Pons (tissue), 1 donor: Measurements from ENCODE around the gene POLR1A.
A peak's percentile ranks its signal among the peaks of the same experiment; 100 is the strongest.

Experiments
- DNase-seq: peaks from one replicate; pipeline ENCODE4 v3.0.0-alpha.2; 2016; ENCODE audit warnings: low spot score

The POLR1A gene

GRCh38 chr2:86064006-86064405 is 41.7 kb downstream of the POLR1A start:
- no peak for DNase-seq

GRCh38 chr2:86062043-86062442 is 43.6 kb downstream of the POLR1A start:
- DNase-seq, result no peak

GRCh38 chr2:86056590-86057331 is 48.9 kb downstream of the POLR1A start:
- DNase-seq, result no peak

GRCh38 chr2:86055314-86055713 is 50.4 kb downstream of the POLR1A start:
- no peak for DNase-seq

- no peak for DNase-seq
These were observed 51.1 kb downstream of the POLR1A start for GRCh38 chr2:86054535-86055082.

GRCh38 chr2:86053166-86053565 is 52.5 kb downstream of the POLR1A start:
- no peak for DNase-seq

- no peak for DNase-seq
These were observed 53.0 kb downstream of the POLR1A start for GRCh38 chr2:86052676-86053075.

GRCh38 chr2:86052265-86052664 is 53.4 kb downstream of the POLR1A start:
- DNase-seq, result no peak

- DNase-seq, result no peak
These were observed 55.4 kb downstream of the POLR1A start for GRCh38 chr2:86050301-86050700.

GRCh38 chr2:86049529-86049928 is 56.2 kb downstream of the POLR1A start:
- no peak for DNase-seq

- DNase-seq, result no peak
These were observed 56.8 kb downstream of the POLR1A start for GRCh38 chr2:86048888-86049287.

GRCh38 chr2:86048383-86048701 is 57.3 kb downstream of the POLR1A start:
- DNase-seq, result no peak

GRCh38 chr2:86047575-86048382 is 57.9 kb downstream of the POLR1A start:
- DNase-seq, result no peak

GRCh38 chr2:86045541-86045940 is 60.1 kb downstream of the POLR1A start:
- no peak for DNase-seq

GRCh38 chr2:86044614-86045013 is 61.1 kb downstream of the POLR1A start:
- DNase-seq, result no peak

- no peak for DNase-seq
These were observed 61.6 kb downstream of the POLR1A start for GRCh38 chr2:86044045-86044444.

GRCh38 chr2:86042256-86043168 is 63.2 kb downstream of the POLR1A start:
- no peak for DNase-seq

GRCh38 chr2:86039963-86040655 is 65.6 kb downstream of the POLR1A start:
- DNase-seq, result no peak

- DNase-seq, result no peak
These were observed 66.3 kb downstream of the POLR1A start for GRCh38 chr2:86039178-86039962.

GRCh38 chr2:86038291-86039081 is 67.2 kb downstream of the POLR1A start:
- peak; percentile 52 for DNase-seq
